ENCODE measurements around the gene NRBP1.
"Not testable (repeated sequence)": the region's sequence is repeated elsewhere in the genome, so short reads cannot be mapped to it uniquely, and the experiment has no call there.

Gene NRBP1

DNA sequence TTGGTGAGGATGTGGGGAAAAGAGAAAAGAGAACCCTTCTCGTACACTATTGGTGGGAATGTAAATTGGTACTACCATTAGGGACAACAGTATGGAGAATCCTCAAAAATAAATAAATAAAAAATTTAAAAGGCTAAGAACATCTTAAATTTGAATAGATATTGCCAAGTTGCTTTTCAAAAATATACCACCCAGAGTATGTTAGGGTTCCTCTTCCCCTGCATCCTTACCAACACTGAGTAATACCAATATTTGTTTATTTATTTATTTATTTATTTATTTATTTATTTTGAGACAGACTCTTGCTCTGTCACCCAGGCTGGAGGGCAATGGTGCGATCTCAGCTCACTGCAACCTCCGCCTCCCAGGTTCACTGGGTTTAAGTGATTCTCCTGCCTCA, 5.5 kb upstream of the NRBP1 start:
- DNase-seq, result no peak

DNA sequence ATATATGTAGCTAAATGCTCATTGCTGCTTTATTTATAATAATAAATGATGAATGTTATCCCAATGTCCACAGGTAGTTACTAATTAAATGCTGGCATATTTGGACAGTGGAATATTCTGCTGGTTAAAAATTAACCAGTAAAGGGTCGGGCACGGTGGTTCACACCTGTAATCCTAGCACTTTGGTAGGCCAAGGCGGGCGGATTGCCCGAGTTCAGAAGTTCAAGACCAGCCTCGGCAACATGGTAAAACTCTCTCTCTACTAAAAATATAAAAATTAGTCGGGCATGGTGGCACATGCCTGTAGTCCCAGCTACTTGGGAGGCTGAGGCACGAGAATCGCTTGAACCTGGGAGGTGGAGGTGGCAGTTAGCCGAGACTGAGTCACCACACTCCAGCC, 3.4 kb upstream of the NRBP1 start:
- not testable (repeated sequence) for DNase-seq

GRCh38 chr2:27427863-27428212, 593 bp upstream of the NRBP1 start:
- DNase-seq, result no peak

DNA sequence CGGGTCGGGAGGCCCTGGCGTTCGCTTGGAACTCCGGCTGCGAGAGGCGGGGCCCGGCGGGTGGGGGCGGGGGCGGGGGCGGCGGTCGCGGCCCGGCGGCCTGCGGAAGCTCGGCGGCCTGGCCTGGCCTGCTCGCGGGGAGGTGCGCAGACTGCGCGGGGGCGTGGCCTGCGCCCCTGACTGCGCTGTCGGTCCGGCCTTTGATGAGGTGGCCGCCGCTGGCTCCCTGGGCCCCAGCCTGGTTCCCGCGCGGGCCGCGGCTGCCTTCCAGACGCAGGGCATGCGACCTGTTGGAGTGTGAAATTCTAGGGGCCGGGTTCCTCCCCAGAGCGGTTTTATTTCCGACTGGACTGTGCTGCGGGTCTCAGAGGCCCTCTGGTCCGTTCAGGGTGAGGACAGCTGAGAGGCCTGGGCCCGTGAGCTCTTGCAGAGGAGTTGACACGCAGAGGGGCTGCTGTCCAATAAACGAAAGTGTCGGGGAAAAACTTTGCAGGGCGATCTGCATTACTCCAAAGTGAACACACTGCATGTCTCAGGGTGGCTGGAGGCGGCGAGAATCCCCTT, 629 bp downstream of the NRBP1 start:
- DNase-seq, result peak; percentile 82

DNA sequence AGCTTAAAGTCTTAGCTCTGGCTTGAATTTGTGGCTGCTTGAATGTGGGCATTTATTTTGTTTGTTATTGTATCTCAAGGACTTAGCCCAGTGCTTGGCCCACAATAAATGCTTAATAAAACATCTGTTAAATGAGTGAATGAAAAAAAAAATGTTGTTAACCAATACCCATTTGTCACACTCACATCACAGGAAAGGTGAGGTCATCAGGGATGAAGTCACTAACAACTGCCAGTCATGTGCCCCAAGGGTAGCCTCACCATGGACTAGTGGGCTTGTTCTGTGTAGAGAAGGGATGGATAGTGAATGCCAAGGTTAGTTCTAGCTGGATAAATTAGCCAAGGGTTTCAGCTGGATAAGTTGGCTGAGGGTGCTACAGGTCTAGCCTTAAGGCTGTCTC, 3.0 kb downstream of the NRBP1 start:
- DNase-seq, result no peak

DNA sequence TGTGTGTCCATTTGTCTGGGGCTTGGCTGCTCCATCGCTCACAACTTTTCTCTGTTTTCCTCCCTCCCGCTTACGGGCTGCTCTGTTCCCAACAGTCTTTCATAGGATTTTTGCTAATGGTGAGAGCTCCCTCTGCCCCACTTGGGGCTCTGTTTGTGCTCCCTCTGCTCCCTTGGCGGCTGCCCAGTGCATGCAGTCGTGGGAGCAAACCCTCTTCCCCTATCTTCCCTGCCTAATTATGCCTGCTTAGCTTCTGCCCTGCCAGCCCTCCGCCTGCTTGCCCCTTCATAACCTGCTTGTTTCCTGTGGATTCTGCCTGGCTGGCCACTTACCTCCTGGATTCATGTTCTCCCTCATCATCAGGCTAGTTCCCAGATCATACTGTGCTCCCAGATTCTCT, 7.2 kb downstream of the NRBP1 start:
- no peak for DNase-seq

GRCh38 chr2:27441226-27441926, 12.9 kb downstream of the NRBP1 start:
- DNase-seq, result no peak

- DNase-seq, result no peak
Observed at GRCh38 chr2:27441958-27442919, 13.8 kb downstream of the NRBP1 start, which contains the start of gene KRTCAP3. Gene KRTCAP3 (plus strand): TSS chr2:27442381. CDS start chr2:27442413, 32 bp downstream.

- DNase-seq, result no peak
Observed at GRCh38 chr2:27442920-27443282, 14.5 kb downstream of the NRBP1 start.

DNA sequence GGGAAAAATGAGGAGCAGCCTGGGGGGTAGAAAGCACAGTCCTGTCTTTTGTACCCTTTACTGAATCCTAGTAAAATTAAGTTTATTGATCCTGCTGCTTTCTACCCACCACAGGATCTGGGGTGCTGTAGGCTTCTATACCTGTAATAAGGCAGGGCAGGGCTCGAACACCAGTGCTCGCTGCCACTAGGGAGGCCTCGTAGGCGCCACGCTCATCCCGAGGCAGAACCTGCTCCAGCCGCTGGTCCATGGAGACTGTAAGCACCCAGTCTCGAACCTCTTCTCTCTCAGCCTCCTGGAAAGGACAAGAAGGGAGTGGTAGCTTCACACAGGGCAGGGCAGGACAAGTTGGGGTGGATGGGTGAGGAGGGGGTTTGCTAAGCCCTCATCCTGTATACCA, 16.7 kb downstream of the NRBP1 start:
- DNase-seq, result no peak

DNA sequence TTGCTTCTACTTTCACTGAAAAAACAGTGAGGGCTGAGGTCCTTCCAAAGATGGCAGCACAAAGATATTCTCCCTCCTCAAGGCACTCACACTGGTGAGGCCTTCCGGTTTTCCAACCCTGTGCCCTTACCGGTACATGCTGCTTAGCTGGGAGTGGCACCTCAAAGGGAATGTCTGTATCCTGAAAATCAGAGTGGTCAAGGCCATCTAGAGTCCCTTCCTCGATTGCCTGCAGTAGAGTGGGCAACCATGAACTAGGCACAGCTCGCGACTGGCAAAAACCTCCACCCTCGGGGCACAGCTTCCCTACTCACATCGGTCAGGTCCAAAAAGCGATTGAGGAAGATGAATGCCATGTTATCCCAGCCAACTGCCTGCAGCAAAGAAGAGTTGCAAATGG, 17.2 kb downstream of the NRBP1 start:
- no peak for DNase-seq

DNA sequence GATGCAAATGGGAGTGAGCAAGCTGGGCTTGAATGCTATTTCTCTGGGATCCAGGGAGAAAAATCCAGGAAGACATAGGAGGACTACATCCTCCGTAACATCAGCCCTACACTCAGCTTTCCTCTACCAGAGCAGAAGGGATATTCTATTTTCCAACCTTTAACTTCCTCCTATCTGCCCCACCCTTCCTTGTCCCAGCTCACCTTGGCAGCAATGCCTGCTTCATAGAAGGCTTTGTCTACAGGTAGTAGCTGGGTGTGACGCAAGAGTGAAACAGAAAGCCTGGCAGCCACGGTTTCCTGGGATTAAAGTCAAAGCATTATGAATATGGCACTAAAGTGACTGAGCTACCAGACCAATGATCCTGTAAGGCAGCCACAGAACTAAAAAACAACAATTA, 17.6 kb downstream of the NRBP1 start:
- DNase-seq, result no peak

DNA sequence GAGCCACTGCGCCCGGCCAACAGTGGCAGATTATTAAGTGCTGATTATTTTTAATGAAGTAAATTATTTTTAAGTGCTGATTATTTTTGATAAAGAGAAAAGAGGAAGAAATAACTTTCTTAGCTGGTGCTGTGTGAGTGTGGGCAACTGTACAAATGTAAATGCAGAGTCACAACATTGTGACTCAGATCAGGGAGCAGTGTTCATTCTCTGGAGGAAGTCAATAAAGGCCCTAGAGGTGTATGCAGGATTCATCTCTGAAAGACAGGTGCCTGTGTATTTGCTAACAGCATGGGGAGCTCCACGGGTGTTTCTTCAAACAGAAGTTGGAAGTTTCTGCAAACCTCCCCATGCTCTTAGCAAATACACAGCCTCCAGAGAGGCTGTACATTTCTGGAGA, 19.9 kb downstream of the NRBP1 start:
- no peak for DNase-seq

DNA sequence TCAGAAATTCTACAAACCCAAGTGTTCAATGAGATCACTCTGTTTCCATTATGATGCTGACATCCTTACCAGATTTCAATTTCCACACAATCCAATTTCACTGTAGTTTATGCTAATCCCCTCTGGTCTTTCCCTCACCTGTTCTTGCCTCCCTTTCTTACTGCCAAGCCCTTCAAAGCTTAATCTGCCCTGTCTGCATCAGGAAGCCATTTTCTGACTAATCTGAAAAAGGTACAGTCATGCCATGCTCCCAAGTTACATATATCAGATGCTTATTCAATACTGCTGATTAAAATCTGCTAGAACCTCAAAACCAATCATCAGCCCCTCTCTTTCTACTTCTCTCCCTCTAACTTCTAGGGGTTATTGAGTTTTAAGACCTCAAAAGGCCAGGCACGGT, 22.7 kb downstream of the NRBP1 start:
- DNase-seq, result no peak

- no peak for DNase-seq
Observed at GRCh38 chr2:27453968-27454367, 25.5 kb downstream of the NRBP1 start.

DNA sequence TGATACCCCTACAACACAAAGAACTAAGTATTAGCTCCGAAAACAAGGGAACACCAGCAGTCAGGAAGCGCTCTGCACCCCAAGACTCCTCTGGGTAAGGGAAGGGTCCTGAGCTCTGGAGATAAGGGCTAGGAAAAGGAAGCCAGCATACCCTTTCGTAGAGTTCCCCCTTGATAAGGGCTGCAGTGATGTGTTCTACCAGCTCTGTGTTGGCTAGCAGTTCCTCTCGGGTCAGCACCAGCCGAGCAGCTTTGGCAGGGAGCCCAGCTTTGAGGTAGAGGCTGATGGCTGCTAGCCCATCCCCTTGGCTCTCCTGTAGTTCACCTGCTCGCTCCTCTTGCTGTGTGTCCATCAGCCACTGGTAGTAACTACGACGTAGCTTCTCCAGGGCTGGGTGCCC, 32.7 kb downstream of the NRBP1 start:
- no peak for DNase-seq

GRCh38 chr2:27464443-27464842, 36.0 kb downstream of the NRBP1 start:
- DNase-seq, result no peak

GRCh38 chr2:27471961-27472360, 43.5 kb downstream of the NRBP1 start:
- no peak for DNase-seq

- DNase-seq, result no peak
Observed at GRCh38 chr2:27485496-27485895, 57.1 kb downstream of the NRBP1 start.

DNA sequence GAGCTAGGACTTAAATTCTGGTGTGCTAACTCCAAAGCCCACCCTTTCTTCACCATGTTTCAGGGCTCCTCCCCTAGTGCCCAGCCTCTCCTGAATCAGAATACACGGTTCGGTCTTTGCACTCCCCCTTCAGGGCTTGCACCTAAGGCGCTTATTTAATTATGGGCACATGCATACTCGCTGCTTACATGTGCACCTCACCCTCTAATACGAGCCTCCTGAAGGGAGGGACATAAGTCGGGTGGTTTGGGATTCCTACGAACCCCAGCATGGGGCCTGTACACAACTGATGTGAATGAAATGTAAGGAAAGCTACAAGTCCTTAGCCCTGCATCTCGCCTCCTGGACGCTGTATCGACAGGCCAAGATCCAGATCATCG, 60.7 kb downstream of the NRBP1 start:
- no peak for DNase-seq

DNA sequence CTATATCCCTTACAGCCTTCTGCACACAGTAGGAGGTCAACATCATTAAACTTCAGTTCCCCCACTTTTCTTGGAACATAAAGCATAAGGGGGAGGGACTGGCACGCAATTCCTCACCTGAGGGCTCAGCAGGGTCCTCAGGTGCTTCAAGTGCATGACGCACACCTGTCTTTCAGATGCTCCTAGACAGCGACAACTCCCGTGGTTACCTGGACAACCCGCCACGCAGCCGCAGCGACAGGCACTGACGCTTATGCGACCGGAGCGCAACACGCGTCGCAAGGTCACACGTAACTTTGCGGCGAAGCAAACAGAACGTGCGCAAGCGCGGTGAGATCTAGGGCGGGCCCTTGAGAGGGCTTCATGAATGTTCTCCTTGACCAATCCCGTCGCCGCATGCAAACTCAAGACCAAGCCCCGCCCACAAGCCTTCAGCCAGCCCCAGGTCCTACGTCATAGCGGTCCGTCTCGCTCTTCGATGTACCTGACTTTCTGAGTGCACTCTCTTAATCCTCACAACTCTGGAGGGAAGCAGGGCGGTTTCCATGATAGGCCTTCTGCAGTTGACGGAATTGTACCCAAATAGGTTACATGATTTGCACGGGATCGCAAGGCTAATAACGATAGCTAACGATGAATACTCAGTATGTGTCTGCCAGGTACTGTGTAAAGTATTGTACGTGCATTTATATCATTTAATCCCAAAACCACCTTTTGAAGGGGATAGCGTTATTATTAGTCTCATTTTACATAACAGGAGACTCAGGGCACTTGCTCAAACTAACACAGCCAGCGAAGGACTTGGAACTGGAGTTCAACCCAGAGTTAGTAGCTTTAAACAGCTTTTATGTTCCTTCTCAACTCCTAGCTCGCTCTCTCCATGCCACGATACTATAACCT, 61.3 kb downstream of the NRBP1 start, which contains the start of gene IFT172:
TSS of gene IFT172 (minus strand) at position 246 of the 900 bp plus-strand sequence. CDS start at position 156, 90 bp downstream.
- DNase-seq, result peak; percentile 90
